NCI-H2227 (cell line): Measurements from ENCODE around the gene TAOK1.

Source experiments
- DNase-seq: peaks from one replicate; lab custom pipeline; 2025; ENCODE audit not compliant: unreplicated experiment; lab: John Stamatoyannopoulos, UW

The TAOK1 gene

DNA sequence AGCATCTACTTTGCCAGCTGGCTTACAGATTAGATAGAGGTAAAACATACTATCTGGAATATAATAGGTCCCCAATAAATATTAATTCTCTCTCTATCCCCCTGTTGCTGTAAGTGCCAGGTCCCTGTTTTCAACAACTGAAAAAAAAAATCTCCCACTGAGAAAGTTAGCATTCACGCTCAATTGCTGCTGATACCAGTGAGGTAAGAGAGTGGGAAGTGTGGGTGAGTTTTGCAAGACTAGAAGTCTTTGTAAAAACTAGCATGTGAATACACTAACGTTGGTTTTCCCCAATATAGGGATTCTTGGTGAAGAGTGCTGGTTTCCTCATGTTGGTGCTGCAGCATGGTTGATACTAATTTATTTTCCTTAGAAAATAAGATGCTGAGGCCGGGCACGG lies 11.7 kb upstream of the TAOK1 start:
- no peak for DNase-seq

DNA sequence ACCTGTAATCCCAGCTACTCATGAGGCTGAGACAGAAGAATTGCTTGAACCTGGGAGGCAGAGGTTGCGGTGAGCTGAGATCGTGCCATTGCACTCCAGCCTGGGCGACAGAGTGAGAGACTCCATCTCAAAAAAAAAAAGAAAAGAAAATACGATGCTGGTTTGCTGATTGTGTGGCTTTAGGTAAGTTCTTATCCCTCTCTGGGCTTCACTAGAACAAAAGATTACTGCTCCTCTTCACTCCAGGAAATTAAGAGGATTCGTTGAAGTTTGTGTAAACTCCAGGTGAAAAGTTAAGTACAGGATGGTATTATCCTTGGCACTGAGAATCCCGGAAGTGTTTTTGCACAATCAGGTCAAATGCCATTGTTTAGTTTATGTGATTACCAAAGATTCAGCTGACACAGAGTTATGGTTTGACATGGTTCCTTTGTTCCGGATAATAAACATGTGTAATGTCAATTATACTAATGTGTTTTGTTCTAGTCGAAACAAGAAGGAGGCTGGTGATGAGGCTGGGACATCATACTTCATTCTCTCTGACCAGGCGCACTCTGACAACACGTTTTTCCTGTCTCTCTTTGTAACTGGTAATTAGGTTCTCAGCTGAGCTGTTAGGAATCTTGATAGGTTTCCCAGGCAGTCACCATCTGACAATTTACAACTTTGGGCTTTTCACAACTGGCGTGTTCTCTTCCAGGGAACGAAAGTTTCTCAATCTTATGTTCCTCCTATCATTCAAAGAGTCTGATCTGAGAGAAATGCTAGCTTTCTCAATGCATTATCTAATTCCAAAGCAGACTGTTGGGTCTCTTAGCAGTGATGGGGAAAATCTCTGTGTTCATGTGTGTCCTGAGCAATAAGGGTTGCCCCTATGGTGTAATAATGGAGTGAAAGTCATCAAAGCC lies 10.8 kb upstream of the TAOK1 start:
- no peak for DNase-seq

GRCh38 chr17:29383686-29384085 lies 6.5 kb upstream of the TAOK1 start:
- no peak for DNase-seq

DNA sequence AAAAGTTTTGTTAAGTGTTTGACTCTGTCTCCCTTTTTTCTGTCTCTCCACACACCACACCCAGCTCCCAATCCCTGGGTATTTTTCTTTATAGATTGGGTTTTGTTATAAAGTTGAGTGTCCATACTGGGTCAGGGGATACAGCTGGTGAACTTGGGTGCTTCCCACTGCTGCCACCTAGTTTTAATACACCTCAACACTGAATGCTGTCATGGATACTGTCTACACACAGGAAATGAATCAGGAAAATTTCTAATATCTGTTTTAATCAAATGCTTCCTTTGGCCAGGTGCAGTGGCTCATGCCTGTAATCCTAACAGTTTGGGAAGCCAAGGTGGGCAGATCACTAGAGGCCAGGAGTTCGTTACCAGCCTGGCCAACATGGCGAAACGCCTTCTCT lies 5.3 kb upstream of the TAOK1 start:
- DNase-seq: no peak

DNA sequence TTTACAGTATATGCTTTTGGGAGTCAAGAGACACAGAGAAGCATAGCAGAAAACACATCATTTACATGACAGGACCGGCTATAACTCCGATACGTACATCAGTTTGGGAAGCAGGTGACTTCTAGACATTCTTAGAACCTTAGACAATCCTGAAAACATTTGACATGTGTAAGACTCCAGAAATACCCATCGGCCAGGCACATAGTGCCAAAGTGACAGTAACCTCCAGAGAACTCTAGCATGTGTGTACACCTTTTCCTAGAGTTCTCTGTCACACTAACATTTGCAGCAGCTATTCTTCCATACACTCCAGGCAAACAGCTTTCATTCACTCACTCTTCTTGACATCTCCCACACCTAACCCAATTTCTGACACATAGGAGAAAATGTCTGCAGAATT lies 3.4 kb upstream of the TAOK1 start:
- no peak for DNase-seq

- no peak for DNase-seq
These were observed 1.2 kb upstream of the TAOK1 start for GRCh38 chr17:29388937-29389336.

- DNase-seq: peak; percentile 21
These were observed 878 bp downstream of the TAOK1 start for GRCh38 chr17:29390851-29391631.

DNA sequence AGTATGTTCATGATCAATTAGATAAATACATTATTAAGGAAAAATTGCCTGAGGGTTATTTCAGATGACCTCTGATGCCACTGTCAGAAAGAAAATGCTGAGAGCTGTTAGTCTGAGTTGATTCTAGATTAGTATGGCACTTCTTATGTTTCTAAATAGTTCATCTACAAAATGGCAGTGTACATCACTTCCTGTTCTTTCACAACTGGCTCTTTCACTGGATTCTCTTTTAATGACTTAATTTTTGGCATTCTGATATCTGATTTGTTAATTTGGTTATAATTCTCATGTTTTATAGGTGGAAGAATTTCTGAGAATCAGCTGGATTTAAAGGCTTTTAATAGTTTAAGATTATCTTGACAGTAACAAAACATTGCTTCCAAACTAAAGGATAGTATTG lies 3.3 kb downstream of the TAOK1 start:
- DNase-seq: no peak

DNA sequence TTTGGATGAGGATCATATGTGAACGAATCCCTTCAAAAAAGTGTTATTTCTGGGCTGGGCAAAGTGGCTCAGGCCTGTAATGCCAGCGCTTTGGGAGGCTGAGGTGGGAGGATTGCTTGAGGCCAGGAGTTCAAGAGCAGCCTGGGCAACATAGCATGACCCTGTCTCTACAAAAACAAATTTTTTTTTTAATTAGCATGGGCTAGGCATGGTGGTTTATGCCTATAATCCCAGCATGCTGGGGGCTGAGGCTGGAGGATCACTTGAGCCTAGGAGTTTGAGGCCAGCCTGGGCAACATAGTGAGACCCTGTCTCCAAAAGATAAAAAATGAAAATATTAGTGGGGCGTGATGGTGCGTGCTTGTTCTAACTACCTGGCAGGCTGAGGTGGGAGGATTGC lies 4.6 kb downstream of the TAOK1 start:
- no peak for DNase-seq

GRCh38 chr17:29396066-29396465 lies 5.9 kb downstream of the TAOK1 start:
- no peak for DNase-seq

GRCh38 chr17:29399634-29400033 lies 9.5 kb downstream of the TAOK1 start:
- DNase-seq: no peak

GRCh38 chr17:29400818-29401217 lies 10.7 kb downstream of the TAOK1 start:
- DNase-seq: no peak

DNA sequence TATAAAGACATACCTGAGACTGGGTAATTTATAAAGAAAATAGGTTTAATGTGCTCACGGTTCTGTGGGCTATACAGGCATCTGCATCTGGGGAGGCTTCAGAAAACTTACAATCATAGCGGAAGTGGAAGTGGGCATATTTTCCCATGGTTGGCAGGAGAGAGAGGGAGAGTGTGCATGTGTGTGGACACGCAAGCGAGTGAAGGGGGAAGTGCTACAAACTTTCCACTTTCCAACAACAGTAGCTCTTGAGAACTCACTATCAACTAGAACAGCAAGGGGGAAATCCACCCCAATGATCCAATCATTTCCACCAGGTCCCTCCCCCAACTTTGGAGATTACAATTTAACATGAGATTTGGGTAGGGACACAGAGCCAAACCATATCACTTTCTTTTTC lies 11.1 kb downstream of the TAOK1 start:
- DNase-seq: no peak

GRCh38 chr17:29407856-29408255 lies 17.7 kb downstream of the TAOK1 start:
- DNase-seq: no peak

DNA sequence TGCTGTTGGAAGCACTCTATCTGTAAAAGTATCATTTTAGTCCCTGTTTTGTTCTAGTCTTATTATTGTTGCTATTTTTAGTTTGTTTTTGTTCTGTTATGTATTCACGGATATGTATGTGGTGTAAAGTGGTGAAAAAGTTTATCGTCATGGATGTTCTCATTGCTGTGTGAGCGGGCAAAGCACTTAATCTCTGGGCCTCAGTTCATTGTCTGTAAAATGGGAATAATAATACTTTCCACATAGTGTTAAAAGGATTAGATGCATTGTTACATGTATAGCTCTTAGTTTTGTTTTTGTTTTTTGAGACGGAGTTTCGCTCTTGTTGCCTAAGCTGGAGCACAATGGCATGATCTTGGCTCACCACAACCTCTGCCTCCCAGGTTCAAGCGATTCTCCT lies 19.8 kb downstream of the TAOK1 start:
- DNase-seq: no peak

DNA sequence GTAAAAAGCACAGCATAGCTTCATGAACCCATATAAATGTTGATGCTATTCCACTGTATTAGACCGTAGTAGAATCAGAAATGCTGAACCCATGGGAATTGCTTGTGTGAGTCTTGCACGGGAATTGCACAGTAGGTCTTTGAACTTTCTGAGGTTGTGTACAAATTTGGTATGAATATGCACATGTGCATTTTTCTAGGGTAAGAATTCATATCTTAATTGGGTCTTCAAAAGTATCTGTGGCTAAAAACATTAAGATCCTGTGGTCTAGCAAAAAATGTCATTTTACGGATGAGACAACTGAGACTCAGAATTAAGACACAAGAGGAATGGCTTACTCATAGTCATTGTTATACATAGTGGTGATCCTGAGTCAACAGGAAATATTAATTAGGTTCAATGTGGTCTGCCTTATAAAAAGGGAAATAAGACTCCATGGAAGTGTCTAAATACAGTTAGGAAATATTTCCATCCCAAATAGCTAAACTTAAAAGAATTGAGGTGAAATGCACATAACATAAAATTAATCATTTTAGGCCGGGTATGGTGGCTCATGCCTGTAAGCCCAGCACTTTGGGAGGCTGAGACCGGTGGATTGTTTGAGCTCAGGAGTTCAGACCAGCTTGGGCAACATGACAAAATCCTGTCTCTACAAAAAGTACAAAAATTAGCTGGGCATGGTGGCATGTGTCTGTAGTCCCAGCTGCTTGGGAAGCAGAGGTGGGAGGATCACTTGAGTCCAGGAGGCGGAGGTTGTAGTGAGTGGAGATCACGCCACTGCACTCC lies 22.8 kb downstream of the TAOK1 start:
- DNase-seq: no peak

DNA sequence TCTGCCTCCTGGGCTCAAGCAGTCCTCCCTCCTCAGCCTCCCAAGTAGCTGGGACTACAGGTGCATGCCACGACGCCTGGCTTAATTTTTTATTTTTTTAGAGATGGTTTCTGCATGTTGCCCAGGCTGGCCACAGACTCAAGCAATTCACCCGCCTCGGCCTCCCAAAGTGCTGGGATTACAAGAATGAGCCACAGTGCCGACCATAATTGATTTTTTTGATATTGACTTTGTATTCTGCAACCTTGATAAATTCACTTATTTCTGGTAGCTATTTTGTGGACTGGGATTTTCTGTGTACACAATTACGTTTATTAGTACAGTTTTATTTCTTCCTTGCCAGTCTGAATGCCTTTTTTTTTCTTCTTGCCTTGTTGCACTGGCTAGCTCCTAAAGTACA lies 30.0 kb downstream of the TAOK1 start:
- DNase-seq: no peak

DNA sequence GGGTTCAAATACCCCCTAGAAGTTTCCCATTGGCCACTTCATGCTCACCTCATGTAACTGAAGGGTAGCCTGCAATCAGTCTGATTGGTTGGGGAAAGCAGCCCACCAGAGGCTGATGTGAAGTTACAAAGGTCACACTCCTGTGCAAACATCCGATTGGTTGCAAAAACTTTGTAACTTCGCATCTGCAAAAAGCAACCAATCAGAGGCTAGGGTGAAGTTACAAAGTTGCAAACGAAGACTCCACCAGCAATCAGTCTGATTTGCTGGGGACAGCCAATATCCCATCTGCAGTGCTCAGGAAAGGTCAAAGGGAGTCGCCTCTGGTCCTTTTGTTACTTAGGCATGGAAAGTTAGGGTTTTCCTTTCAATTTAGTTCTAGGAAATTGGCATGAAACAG lies 40.1 kb downstream of the TAOK1 start:
- DNase-seq: no peak

- DNase-seq: no peak
These were observed 43.4 kb downstream of the TAOK1 start for GRCh38 chr17:29433541-29433940.

DNA sequence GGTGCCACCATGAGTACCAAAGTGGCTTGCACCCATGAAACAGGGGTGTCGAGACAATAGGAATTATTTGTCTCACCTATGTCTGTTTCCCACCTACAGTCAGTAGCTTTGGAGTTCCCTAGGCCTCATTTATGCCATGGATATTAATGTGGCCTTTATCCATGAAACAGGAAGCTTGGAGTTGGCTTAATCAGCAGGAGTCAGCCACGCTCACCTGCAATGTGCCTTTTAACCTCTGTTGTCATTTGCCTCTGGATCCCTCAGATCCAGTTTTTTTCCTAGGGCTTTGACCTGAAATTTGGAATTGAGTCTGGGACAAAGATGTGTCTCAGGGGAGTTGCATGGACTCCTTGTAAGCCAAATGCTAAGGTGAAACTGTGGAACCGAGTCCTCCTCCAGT lies 44.4 kb downstream of the TAOK1 start:
- DNase-seq: no peak

DNA sequence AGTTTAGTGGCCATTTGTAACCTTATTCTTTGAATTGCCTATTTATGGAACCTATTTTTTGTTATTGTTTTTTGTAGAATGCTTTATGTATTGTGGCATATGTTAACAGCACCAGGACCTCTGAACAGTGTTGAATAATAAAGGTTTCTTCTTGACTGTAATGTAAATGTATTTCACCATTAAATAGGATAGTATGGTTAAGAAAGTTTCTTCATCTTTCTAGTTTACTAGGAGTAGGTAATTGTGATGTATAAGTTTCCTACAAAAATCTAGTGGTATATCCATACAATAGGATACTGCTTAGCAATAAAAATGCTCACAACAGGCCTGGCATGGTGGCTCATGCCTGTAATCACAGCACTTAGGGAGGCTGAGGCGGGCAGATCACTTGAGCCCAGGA lies 52.3 kb downstream of the TAOK1 start:
- DNase-seq: no peak
